Progenitor cell of endocrine pancreas (in vitro differentiated cells): Measurements from ENCODE around the gene TCERG1L. TPM values are rescaled to one million over a fixed set of nuclear protein-coding genes. Genes with fewer than 3 reads are reported as not detected.
"Not testable (repeated sequence)": the region's sequence is repeated elsewhere in the genome, so short reads cannot be mapped to it uniquely, and the experiment has no call there.

Experiments
- DNase-seq: peaks from one replicate; pipeline ENCODE4 v3.0.0; 2021; ENCODE audit warnings: low spot score; ENCODE audit not compliant: unreplicated experiment
- H3K27ac Mint-ChIP-seq: 2 replicates; pipeline ENCODE4 v1.8.0; 2021; ENCODE audit warnings: mild to moderate bottlenecking, moderate library complexity, mixed read lengths
- H3K27me3 Mint-ChIP-seq: 2 replicates; pipeline ENCODE4 v1.8.0; 2021; ENCODE audit warnings: mixed read lengths
- H3K36me3 Mint-ChIP-seq: 2 replicates; pipeline ENCODE4 v1.8.0; 2022; ENCODE audit warnings: mixed read lengths; ENCODE audit not compliant: insufficient read depth
- H3K4me1 Mint-ChIP-seq: 2 replicates; pipeline ENCODE4 v1.8.0; 2021; ENCODE audit warnings: low read depth, mixed read lengths
- H3K4me3 Mint-ChIP-seq: 2 replicates; pipeline ENCODE4 v1.8.0; 2021; ENCODE audit warnings: low read depth, mild to moderate bottlenecking, moderate library complexity, mixed read lengths
- H3K9me3 Mint-ChIP-seq: 2 replicates; pipeline ENCODE4 v1.8.0; 2021; ENCODE audit warnings: low read depth, mixed read lengths
- CTCF ChIP-seq: fragments of 200-600 bp; sonication (generic); IDR thresholded peaks from one replicate; pipeline ENCODE4 v1.5.0; 2021; ENCODE audit warnings: antibody characterized with exemption, mild to moderate bottlenecking; ENCODE audit not compliant: unreplicated experiment
- total RNA-seq: library from RNA; stranded (reverse); gene quantifications from 2 replicates; pipeline ENCODE4 v1.2.1, GENCODE V29; 2021

Gene TCERG1L
- total RNA-seq, 1 donor from 2014 or later, result 0.53 TPM

- no peak overlapping the region for H3K27ac Mint-ChIP-seq
- H3K4me3 Mint-ChIP-seq, result no peak overlapping the region
- no peak for DNase-seq
- H3K27me3 Mint-ChIP-seq, result peaks cover 34% of the 10 kb centered on the region
- H3K4me1 Mint-ChIP-seq, result no peaks in the 10 kb centered on the region
- no peak for TF ChIP-seq CTCF
- no peaks in the 10 kb centered on the region for H3K9me3 Mint-ChIP-seq
- H3K36me3 Mint-ChIP-seq, result no peaks in the 10 kb centered on the region
These were observed 70.8 kb downstream of the TCERG1L start for GRCh38 chr10:131240691-131241090.

GRCh38 chr10:131239926-131240325, 71.6 kb downstream of the TCERG1L start:
- H3K4me3 Mint-ChIP-seq, result no peak overlapping the region
- no peak for DNase-seq
- no peaks in the 10 kb centered on the region for H3K9me3 Mint-ChIP-seq
- no peaks in the 10 kb centered on the region for H3K4me1 Mint-ChIP-seq
- no peak for TF ChIP-seq CTCF
- H3K27me3 Mint-ChIP-seq, result peaks cover 34% of the 10 kb centered on the region
- no peak overlapping the region for H3K27ac Mint-ChIP-seq
- no peaks in the 10 kb centered on the region for H3K36me3 Mint-ChIP-seq

GRCh38 chr10:131239450-131239849, 72.1 kb downstream of the TCERG1L start:
- H3K36me3 Mint-ChIP-seq, result no peaks in the 10 kb centered on the region
- H3K9me3 Mint-ChIP-seq, result no peaks in the 10 kb centered on the region

GRCh38 chr10:131238669-131239280, 72.7 kb downstream of the TCERG1L start:
- no peaks in the 10 kb centered on the region for H3K4me1 Mint-ChIP-seq
- peaks cover 3% of the 10 kb centered on the region for H3K9me3 Mint-ChIP-seq
- no peaks in the 10 kb centered on the region for H3K36me3 Mint-ChIP-seq
- H3K4me3 Mint-ChIP-seq, result no peak overlapping the region
- H3K27ac Mint-ChIP-seq, result no peak overlapping the region
- DNase-seq, result no peak
- no peak for TF ChIP-seq CTCF
- H3K27me3 Mint-ChIP-seq, result peaks cover 29% of the 10 kb centered on the region

More at GRCh38 chr10:131239450-131239849, 72.1 kb downstream of the TCERG1L start:
- no peak overlapping the region for H3K4me3 Mint-ChIP-seq
- TF ChIP-seq CTCF, result no peak
- no peak for DNase-seq
- H3K27me3 Mint-ChIP-seq, result peaks cover 34% of the 10 kb centered on the region
- H3K27ac Mint-ChIP-seq, result no peak overlapping the region
- no peaks in the 10 kb centered on the region for H3K4me1 Mint-ChIP-seq

GRCh38 chr10:131237991-131238651, 73.4 kb downstream of the TCERG1L start:
- Mint-ChIP-seq H3K4me3 (no peak overlapping the region), H3K4me1 (no peaks in the 10 kb centered on the region), H3K36me3 (no peaks in the 10 kb centered on the region), H3K27ac (no peak overlapping the region), H3K9me3 (peaks cover 3% of the 10 kb centered on the region), H3K27me3 (peaks cover 28% of the 10 kb centered on the region)
- no peak for DNase-seq
- TF ChIP-seq CTCF, result no peak

- not testable (repeated sequence) for H3K4me3 Mint-ChIP-seq, H3K4me1 Mint-ChIP-seq, H3K27ac Mint-ChIP-seq, DNase-seq, H3K9me3 Mint-ChIP-seq, H3K36me3 Mint-ChIP-seq, H3K27me3 Mint-ChIP-seq
These were observed 76.9 kb downstream of the TCERG1L start for GRCh38 chr10:131234606-131235005.
